GM10847 (cell line): ENCODE measurements around the gene SEZ6L.

Source experiments
- POLR2A ChIP-seq: IDR thresholded peaks from 2 replicates; pipeline ENCODE4 v1.6.1; 2011; ENCODE audit not compliant: insufficient read length; ENCODE audit errors: extremely low read depth

The SEZ6L gene

DNA sequence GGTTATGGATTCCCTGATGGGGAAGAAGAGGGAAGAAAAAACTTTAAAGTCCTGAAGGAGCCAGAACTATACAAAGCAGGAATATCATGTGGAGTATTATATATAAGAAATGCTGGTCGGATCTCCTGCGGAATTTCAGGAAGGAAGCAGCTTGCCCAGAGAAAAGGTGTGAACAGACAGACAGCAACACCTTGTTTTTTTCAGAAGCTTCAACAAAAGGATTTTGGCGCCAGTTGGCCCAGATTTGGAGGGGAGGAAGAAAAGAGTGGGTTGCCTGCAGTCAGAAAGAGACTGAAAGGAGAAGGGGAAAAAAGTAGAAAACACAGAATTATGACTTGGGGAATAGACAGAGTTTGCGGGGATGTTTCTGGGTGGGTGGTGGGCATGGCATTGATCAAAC, 45.2 kb downstream of the SEZ6L start:
- TF ChIP-seq POLR2A, result no peak

- no peak for TF ChIP-seq POLR2A
Measured at GRCh38 chr22:26215736-26216135, 46.5 kb downstream of the SEZ6L start.

GRCh38 chr22:26225207-26225606, 55.9 kb downstream of the SEZ6L start:
- TF ChIP-seq POLR2A, result no peak

- TF ChIP-seq POLR2A, result no peak
Measured at GRCh38 chr22:26226538-26227297, 57.5 kb downstream of the SEZ6L start.

- no peak for TF ChIP-seq POLR2A
Measured at GRCh38 chr22:26229910-26230309, 60.6 kb downstream of the SEZ6L start.

DNA sequence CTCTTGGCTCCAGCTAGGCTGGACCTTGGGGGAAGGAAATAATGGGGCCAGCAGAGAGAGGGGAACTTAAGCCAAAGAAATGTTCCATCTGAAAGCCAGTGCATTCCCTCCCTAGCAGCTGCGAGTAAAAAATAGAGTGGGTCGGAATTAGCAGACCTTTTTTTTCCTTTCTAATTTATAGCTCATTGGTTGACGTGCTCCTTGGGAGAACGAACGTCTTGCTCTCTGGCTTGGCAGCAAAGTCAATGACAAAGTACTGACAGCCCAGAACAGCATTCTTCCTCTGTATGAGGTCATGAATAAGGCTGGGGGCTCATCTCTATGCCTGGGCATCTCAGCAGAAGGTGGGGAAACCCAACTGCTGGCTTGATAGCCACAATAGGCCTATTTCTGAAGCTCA, 65.0 kb downstream of the SEZ6L start:
- no peak for TF ChIP-seq POLR2A

DNA sequence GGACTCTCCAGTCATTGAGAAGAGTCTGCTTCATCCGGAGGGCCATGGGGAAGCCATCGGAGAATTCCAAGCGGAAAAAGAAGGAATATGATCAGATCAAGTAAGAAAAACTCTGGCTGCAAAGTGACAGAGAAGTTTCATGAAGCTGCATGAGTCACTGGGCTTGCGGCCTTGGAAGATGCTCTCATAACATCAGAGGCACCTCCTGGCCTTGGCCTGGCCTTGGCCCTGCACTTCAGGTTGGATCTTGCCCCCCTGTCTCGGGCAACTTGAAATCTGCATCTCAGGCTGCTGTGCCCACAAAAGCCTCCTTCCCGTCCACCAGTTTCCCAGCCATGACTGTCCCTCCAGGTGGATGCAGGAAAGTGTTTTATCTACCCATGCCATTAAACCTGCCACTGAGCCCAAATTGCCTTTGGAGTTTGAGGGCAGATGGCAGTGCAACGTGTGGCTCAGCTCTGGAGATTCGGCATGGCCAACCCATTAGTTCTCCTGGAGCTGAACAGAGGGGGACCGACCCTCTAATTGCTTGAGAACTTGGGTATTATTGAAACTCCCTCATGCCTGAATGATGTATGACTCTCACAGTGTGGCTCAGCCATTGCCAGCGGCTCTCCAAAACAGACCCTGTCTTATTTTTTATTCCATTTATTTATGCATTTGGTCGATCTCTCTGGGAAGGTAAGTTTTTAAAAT, 66.7 kb downstream of the SEZ6L start:
- no peak for TF ChIP-seq POLR2A

- TF ChIP-seq POLR2A, result no peak
Measured at GRCh38 chr22:26236991-26237390, 67.7 kb downstream of the SEZ6L start.

DNA sequence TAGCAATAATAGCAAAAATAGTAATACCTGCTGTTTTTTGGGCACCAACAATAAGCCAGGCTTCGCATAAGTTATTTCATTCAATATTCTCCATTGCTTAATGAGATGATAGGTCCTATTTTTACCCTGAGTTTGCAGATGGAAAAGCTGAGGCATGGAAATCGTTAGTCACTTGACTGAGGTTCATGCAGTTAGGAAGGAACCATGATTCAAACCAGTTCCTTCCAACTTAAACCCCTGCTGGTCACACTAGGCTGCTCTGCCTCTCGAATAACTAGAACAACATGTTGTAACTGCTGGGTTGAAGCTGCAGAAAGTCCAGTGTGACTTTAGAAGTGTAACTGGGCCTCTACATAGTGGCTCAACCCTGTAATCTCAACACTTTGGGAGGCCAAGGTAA, 69.3 kb downstream of the SEZ6L start:
- TF ChIP-seq POLR2A, result no peak

DNA sequence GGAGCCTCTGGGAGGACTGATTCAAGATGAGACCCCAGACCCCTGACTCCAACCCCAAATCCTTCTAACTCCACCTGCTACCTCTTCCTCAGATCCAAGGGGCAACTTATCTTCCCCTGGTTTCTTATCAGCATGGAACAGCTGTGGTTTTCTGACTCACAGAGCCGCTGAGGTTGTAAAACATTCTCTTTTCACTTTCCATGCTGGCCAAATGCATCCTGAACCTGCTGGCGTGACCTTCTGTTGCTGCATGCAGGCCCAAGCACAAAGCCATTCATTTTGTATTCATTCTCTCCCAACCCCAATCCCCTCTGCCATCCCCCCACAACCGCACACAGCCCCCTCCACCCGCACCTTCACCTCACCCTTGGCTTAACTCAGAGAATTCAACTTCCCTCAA, 70.3 kb downstream of the SEZ6L start:
- TF ChIP-seq POLR2A, result no peak

- TF ChIP-seq POLR2A, result no peak
Measured at GRCh38 chr22:26241361-26241760, 72.1 kb downstream of the SEZ6L start.

- no peak for TF ChIP-seq POLR2A
Measured at GRCh38 chr22:26245001-26245400, 75.7 kb downstream of the SEZ6L start.

DNA sequence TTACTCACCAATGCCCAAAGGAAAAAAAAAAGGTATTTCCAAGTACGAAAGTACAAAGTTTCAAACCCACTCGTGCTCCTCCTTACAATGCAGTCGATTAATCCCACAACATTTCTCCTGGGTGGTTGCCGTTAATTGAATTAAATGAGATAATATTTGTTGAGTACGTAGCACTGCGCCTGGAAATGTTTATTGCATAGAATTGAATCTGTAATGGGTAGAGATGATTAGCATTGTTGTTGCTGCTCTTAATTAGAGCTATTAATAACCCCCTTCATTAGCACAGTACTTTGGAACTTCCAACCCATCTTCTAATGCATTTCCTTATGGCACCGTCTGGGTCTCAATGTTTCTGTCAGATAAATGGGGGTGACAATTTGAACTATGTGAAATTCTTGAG, 77.3 kb downstream of the SEZ6L start:
- no peak for TF ChIP-seq POLR2A

- TF ChIP-seq POLR2A, result no peak
Measured at GRCh38 chr22:26251869-26252268, 82.6 kb downstream of the SEZ6L start.

DNA sequence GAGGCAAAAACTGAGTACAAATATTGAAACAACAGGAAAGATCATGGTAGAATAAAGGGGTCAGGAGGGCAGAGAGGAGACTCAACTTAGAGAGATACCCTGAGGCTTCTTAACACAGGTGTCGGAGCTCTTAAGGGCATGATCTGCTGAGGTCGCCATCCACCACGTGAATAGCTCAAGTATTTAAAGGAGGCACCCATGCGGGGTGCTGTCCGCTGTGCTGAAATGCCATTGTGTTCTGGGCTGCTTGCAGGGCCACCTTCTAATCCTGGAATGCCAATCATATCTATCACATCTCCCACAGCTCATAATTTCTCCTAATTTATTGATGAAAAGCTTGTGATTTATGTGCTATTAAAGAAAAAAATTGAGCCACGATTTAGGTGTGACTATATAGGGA, 90.2 kb downstream of the SEZ6L start:
- TF ChIP-seq POLR2A, result no peak

- no peak for TF ChIP-seq POLR2A
Measured at GRCh38 chr22:26264162-26264561, 94.9 kb downstream of the SEZ6L start.

DNA sequence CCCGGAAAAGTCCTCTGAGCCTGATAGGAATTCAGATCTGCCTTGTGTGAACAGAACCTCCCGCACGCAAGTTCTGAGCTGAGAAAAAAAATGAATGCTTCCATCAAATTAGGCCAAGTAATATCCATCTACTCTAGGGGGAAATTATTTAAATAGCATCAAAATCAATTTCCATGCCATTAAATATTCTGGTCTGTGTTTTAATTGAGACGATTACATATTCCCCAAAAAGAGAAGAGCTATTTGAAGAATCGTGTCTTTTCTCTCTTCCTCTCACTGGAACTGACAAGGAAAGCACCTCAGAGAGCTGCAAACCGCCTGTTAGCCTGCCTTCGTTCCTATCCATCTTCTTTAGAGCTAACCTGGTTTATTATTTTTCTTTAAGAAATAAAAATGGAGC, 96.0 kb downstream of the SEZ6L start:
- no peak for TF ChIP-seq POLR2A
